HCT116 (cell line): ENCODE data around the gene DDX24. TPM values are rescaled to one million over a fixed set of nuclear protein-coding genes. Genes with fewer than 3 reads are reported as not detected.

Experiments used
- ATAC-seq: fragments of 200-7000 bp; cut with Tn5 transposase; 2 replicates; pipeline ENCODE4 v1.9.1; 2020; ENCODE audit warnings: mild to moderate bottlenecking, moderate library complexity
- Bru-seq: library from RNA; stranded (reverse); fragments of 400-500 nt; gene quantifications from one replicate; lab custom pipeline; 2021; lab: Mats Ljungman, UMichigan
- BruChase-seq, 2 experiments: library from RNA; stranded (reverse); fragments of 400-500 nt; gene quantifications; one replicate each; lab custom pipeline; 2021; lab: Mats Ljungman, UMichigan
- BruUV-seq: library from RNA; stranded (reverse); fragments of 400-500 nt; replicated peaks from 2 replicates; lab custom pipeline; 2021; lab: Mats Ljungman, UMichigan
- CTCF ChIA-PET: fragments of 300-600 bp; sonication (Branson Sonifier 250); formaldehyde crosslinking; loops from one replicate; lab custom pipeline; 2021; ENCODE audit warnings: antibody characterized with exemption; lab: Charles Lee
- POLR2A ChIA-PET: fragments of 300-600, 350-600 bp; sonication (Branson Sonifier 250); formaldehyde crosslinking; loops from one replicate; lab custom pipeline; 2021; ENCODE audit warnings: antibody characterized with exemption; lab: Charles Lee
- RAD21 ChIA-PET, 2 experiments: fragments of 300-600 bp; sonication (Branson Sonifier 250); formaldehyde crosslinking; loops; one replicate each; lab custom pipeline; 2023; ENCODE audit warnings: low total read pairs in 2 of 2; ENCODE audit not compliant: uncharacterized antibody in 2 of 2, unreplicated experiment in 2 of 2, low non-redundant PET in 1 of 2; lab: Charles Lee
- DNase-seq: peaks from one replicate; pipeline ENCODE4 v3.0.0-alpha.2; 2010; ENCODE audit warnings: low read depth, low spot score
- H2AFZ ChIP-seq: fragments of 200-600 bp; shearing (Covaris generic), sonication (generic); 2 replicates; pipeline ENCODE4 v1.6.1; 2017; ENCODE audit warnings: low read depth, mixed run types, mixed read lengths, antibody characterized with exemption, low read length; ENCODE audit not compliant: poor library complexity, severe bottlenecking
- H3K27ac ChIP-seq: 2 replicates; pipeline ENCODE4 v1.5.1; 2012; ENCODE audit warnings: low read depth, low read length
- H3K27me3 ChIP-seq: fragments of 200-600 bp; sonication (generic); 2 replicates; pipeline ENCODE4 v1.6.1; 2016; ENCODE audit warnings: mixed run types, low read length, mixed read lengths; ENCODE audit not compliant: insufficient read depth
- H3K36me3 ChIP-seq, 2 experiments: fragments of 200-500 bp in 1 of 2; fragments of 200-600 bp in 1 of 2; sonication (Bioruptor generic) in 1 of 2; sonication (generic) in 1 of 2; 2 replicates each; pipeline versions ENCODE4 v1.5.1 to v1.6.1; 2014 to 2016; ENCODE audit warnings: low read length in 2 of 2, inconsistent platforms in 1 of 2, mixed read lengths in 1 of 2, mixed run types in 1 of 2; ENCODE audit not compliant: insufficient read depth in 2 of 2, control insufficient read depth in 1 of 2
- H3K4me1 ChIP-seq, 2 experiments: fragments of 200-600 bp in 1 of 2; sonication (generic) in 1 of 2; 2 replicates each; pipeline versions ENCODE4 v1.5.1 to v1.6.1; 2012 to 2017; ENCODE audit warnings: low read length in 2 of 2, inconsistent platforms in 1 of 2, mild to moderate bottlenecking in 1 of 2, mixed read lengths in 1 of 2, mixed run types in 1 of 2, moderate library complexity in 1 of 2; ENCODE audit not compliant: insufficient read depth in 2 of 2, control insufficient read depth in 1 of 2
- H3K4me2 ChIP-seq: fragments of 200-600 bp; sonication (generic); 2 replicates; pipeline ENCODE4 v1.6.1; 2017; ENCODE audit warnings: mixed run types, low read length, mixed read lengths
- H3K4me3 ChIP-seq, 2 experiments: fragments of 200-600 bp in 1 of 2; sonication (generic) in 1 of 2; replicated peaks in 1 of 2; 2 replicates each; pipeline ENCODE4 v1.5.1; 2011 to 2016; ENCODE audit warnings: low read length in 2 of 2, control low read depth in 1 of 2, low read depth in 1 of 2, mild to moderate bottlenecking in 1 of 2, mixed read lengths in 1 of 2, mixed run types in 1 of 2
- H3K79me2 ChIP-seq: fragments of 200-600 bp; sonication (generic); 2 replicates; pipeline ENCODE4 v1.6.1; 2017; ENCODE audit warnings: mild to moderate bottlenecking, mixed run types, low read length, moderate library complexity, mixed read lengths; ENCODE audit not compliant: insufficient read depth
- H3K9ac ChIP-seq: fragments of 200-600 bp; sonication (generic); 2 replicates; pipeline ENCODE4 v1.6.1; 2016; ENCODE audit warnings: low read length, mixed read lengths
- H3K9me2 ChIP-seq: fragments of 200-600 bp; sonication (generic), shearing (Covaris generic); 2 replicates; pipeline ENCODE4 v1.6.1; 2017; ENCODE audit warnings: mixed run types, mild to moderate bottlenecking, moderate library complexity; ENCODE audit not compliant: insufficient read depth
- H3K9me3 ChIP-seq, 2 experiments: fragments of 200-500 bp in 1 of 2; fragments of 200-600 bp in 1 of 2; sonication (Bioruptor generic) in 1 of 2; sonication (generic) in 1 of 2; 2 replicates each; pipeline ENCODE4 v1.6.1; 2014 to 2017; ENCODE audit warnings: low read length in 2 of 2, mixed read lengths in 2 of 2, inconsistent platforms in 1 of 2, low read depth in 1 of 2, mild to moderate bottlenecking in 1 of 2, mixed run types in 1 of 2, moderate library complexity in 1 of 2; ENCODE audit not compliant: control insufficient read depth in 1 of 2, insufficient read depth in 1 of 2
- H4K20me1 ChIP-seq: fragments of 200-600 bp; sonication (generic), shearing (Covaris generic); 2 replicates; pipeline ENCODE4 v1.6.1; 2017; ENCODE audit warnings: mixed run types, mild to moderate bottlenecking, moderate library complexity; ENCODE audit not compliant: insufficient read depth
- CBX3 ChIP-seq: IDR thresholded peaks from 2 replicates; pipeline ENCODE4 v1.6.1; 2012; ENCODE audit warnings: low read depth
- EZH2 ChIP-seq: fragments of 200-600 bp; sonication (generic); IDR thresholded peaks from 2 replicates; pipeline ENCODE4 v1.6.1; 2017; ENCODE audit warnings: antibody characterized with exemption, mixed run types
- EZH2phosphoT487 ChIP-seq: fragments of 200-600 bp; IDR thresholded peaks from 2 replicates; pipeline ENCODE4 v1.6.1; 2018; ENCODE audit warnings: antibody characterized with exemption, borderline replicate concordance
- FOSL1 ChIP-seq: IDR thresholded peaks from 2 replicates; pipeline ENCODE4 v1.6.1; 2012; ENCODE audit warnings: low read depth
- JUND ChIP-seq: IDR thresholded peaks from 2 replicates; pipeline ENCODE4 v1.6.1; 2012
- MAX ChIP-seq: IDR thresholded peaks from 2 replicates; pipeline ENCODE4 v1.6.1; 2012
- POLR2A ChIP-seq: IDR thresholded peaks from 2 replicates; pipeline ENCODE4 v1.7.0; 2011; ENCODE audit warnings: borderline replicate concordance; ENCODE audit not compliant: insufficient read depth, insufficient read length; ENCODE audit errors: extremely low read depth
- POLR2AphosphoS5 ChIP-seq: IDR thresholded peaks from 2 replicates; pipeline ENCODE4 v1.6.1; 2011; ENCODE audit warnings: mild to moderate bottlenecking, low read depth, low read length, moderate library complexity
- SIN3A ChIP-seq: IDR thresholded peaks from 2 replicates; pipeline ENCODE4 v1.6.1; 2012; ENCODE audit warnings: low read depth
- SP1 ChIP-seq: IDR thresholded peaks from 2 replicates; pipeline ENCODE4 v1.6.1; 2012; ENCODE audit warnings: low read depth
- TCF7L2 ChIP-seq: IDR thresholded peaks from 2 replicates; pipeline ENCODE4 v1.7.0; 2011; ENCODE audit warnings: borderline replicate concordance, inconsistent platforms; ENCODE audit not compliant: insufficient read depth, insufficient read length; ENCODE audit errors: extremely low read depth
- YY1 ChIP-seq: IDR thresholded peaks from 2 replicates; pipeline ENCODE4 v1.6.1; 2011; ENCODE audit warnings: low read length, low read depth, moderate library complexity, mild to moderate bottlenecking; ENCODE audit not compliant: insufficient replicate concordance; ENCODE audit errors: extremely low read depth
- ZFX ChIP-seq: fragments of 450-650 bp; IDR thresholded peaks from 2 replicates; pipeline ENCODE4 v1.6.1; 2017
- intact Hi-C: fragments of 100-400 bp; cut with micrococcal nuclease; formaldehyde crosslinking; loops from 2 replicates; pipeline ENCODE4 v1.10.0; 2022
- long read RNA-seq: library from polyadenylated mRNA; unstranded; transcript quantifications from one replicate; pipeline ENCODE4 v2.0.0, GENCODE V29; 2021; ENCODE audit not compliant: unreplicated experiment
- polyA plus RNA-seq: library from polyadenylated mRNA; unstranded; fragments of >200 nt; gene quantifications from 2 replicates; pipeline ENCODE4 v1.2.1, GENCODE V29; 2012; ENCODE audit warnings: missing spikeins
- total RNA-seq: library from RNA; stranded (reverse); gene quantifications from one replicate; pipeline ENCODE4 v1.2.1, GENCODE V29; 2021; ENCODE audit not compliant: unreplicated experiment
- TF ChIP-seq, protein P1 (sequence below): IDR thresholded peaks from 2 replicates; pipeline ENCODE4 v1.6.1; 2011; ENCODE audit warnings: mild to moderate bottlenecking, low read length, moderate library complexity; ENCODE audit not compliant: insufficient replicate concordance; ENCODE audit errors: extremely low read depth

The DDX24 gene, protein sequence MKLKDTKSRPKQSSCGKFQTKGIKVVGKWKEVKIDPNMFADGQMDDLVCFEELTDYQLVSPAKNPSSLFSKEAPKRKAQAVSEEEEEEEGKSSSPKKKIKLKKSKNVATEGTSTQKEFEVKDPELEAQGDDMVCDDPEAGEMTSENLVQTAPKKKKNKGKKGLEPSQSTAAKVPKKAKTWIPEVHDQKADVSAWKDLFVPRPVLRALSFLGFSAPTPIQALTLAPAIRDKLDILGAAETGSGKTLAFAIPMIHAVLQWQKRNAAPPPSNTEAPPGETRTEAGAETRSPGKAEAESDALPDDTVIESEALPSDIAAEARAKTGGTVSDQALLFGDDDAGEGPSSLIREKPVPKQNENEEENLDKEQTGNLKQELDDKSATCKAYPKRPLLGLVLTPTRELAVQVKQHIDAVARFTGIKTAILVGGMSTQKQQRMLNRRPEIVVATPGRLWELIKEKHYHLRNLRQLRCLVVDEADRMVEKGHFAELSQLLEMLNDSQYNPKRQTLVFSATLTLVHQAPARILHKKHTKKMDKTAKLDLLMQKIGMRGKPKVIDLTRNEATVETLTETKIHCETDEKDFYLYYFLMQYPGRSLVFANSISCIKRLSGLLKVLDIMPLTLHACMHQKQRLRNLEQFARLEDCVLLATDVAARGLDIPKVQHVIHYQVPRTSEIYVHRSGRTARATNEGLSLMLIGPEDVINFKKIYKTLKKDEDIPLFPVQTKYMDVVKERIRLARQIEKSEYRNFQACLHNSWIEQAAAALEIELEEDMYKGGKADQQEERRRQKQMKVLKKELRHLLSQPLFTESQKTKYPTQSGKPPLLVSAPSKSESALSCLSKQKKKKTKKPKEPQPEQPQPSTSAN
- total RNA-seq (169 TPM), Bru-seq, nascent RNA (percentile 89 among the genes with signal in this experiment), BruChase-seq, experiment 1, labeled RNA remaining after a 6-hour chase (percentile 85 among the genes with signal in this experiment), BruChase-seq, experiment 2, labeled RNA remaining after a 2-hour chase (percentile 83 among the genes with signal in this experiment)
- polyA plus RNA-seq, result 95.1 and 115 TPM in 2 replicates
- long read RNA-seq, full-length matches to known transcripts, result 133 of 165 reads
- long read RNA-seq, partial matches to known transcripts, result 21 of 165 reads
- long read RNA-seq, other reads (novel, unspliced or antisense), result 11 of 165 reads

DNA sequence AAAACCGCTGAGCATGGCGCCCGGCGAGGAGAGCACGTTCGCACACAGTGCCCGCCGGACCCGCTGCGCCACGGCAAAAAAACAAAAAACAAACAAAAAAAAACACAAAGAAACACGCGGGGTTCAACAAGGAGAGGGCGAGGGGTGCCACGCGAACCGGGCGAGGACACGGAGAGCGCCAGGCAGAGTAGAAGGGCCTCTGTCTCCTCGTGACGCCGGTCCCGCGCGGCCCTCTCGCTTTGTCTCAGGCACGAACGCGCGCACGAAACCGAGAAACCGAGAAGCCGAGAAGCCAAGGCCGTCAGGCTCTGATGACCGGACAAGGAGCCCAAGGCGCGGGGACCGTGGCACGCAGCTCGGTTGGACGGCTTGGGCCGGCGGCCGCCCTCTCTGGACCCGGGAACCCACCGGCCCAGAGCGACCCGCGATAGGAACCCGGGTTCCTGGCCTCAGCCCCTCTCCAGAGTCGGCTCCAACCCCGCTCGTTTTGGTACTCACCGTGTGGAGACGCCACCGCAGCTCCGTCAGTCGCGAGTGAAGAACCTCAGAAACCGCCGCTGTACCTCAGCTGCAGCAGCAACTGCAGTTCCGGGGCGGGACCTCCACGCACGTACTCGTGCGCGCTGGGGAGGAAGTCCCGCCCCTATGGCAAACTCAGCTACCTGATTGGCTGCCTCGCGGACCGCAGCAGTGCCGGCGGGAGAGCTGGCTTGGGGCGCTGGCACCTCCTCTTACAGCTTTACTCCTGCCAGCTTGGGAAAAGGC lies at the start of gene DDX24, which contains the start of gene IFI27L1:
Gene DDX24 (minus strand): TSS at position 582 of the 765 bp plus-strand sequence. CDS start 1,460 bp downstream, outside the sequence.
Gene IFI27L1 (plus strand): TSS at position 690 of the 765 bp plus-strand sequence. CDS start 15,628 bp downstream, outside the sequence.
- no peaks in the 10 kb centered on the region for H3K9me3 ChIP-seq
- peak within 1 kb of the TSS; percentile 80 for H3K27ac ChIP-seq
- H3K27me3 ChIP-seq, result no peaks in the 10 kb centered on the region
- peak; percentile 99 for ATAC-seq
- DNase-seq, result peak; percentile 78
- H3K4me3 ChIP-seq, result peak within 1 kb of the TSS; percentile 82 to 84
- H2AFZ ChIP-seq, result no peak within 1 kb of the TSS
- ChIA-PET RAD21 (no interaction called here), CTCF (interaction anchor here (0.7 kb wide), 1 partner anchor 56 kb away, joined by 4 read pairs; no protein-coding TSS in a partner anchor), POLR2A (interaction anchor here (0.7 to 1.3 kb wide), 3 partner anchors 11 to 51 kb away, joined by 3 to 6 read pairs (median 3); no protein-coding TSS in a partner anchor)
- H3K9me2 ChIP-seq, result no peaks in the 10 kb centered on the region
- H3K79me2 ChIP-seq, result peaks cover 56% of the 10 kb centered on the region
- BruUV-seq, result no TSS peak
- peaks cover 9 to 16% of the 10 kb centered on the region in 2 experiments; a peak in 3 of 4 replicates for H3K4me1 ChIP-seq
- H4K20me1 ChIP-seq, result peaks cover 5% of the 10 kb centered on the region; the same call in 1 of the 2 replicates
- H3K9ac ChIP-seq, result peak within 1 kb of the TSS; percentile 94
- intact Hi-C loops, result no loop called here
- peaks cover 14 to 31% of the 10 kb centered on the region in 2 experiments for H3K36me3 ChIP-seq
- TF ChIP-seq ZFX, result peak; percentile 78
- TF ChIP-seq, protein P1, sequence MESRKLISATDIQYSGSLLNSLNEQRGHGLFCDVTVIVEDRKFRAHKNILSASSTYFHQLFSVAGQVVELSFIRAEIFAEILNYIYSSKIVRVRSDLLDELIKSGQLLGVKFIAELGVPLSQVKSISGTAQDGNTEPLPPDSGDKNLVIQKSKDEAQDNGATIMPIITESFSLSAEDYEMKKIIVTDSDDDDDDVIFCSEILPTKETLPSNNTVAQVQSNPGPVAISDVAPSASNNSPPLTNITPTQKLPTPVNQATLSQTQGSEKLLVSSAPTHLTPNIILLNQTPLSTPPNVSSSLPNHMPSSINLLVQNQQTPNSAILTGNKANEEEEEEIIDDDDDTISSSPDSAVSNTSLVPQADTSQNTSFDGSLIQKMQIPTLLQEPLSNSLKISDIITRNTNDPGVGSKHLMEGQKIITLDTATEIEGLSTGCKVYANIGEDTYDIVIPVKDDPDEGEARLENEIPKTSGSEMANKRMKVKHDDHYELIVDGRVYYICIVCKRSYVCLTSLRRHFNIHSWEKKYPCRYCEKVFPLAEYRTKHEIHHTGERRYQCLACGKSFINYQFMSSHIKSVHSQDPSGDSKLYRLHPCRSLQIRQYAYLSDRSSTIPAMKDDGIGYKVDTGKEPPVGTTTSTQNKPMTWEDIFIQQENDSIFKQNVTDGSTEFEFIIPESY, result no peak
- peak; percentile 82; the same call in 1 of the 2 replicates for TF ChIP-seq SIN3A
- TF ChIP-seq CBX3, result no peak; the same call in 1 of the 2 replicates
- no peak for TF ChIP-seq EZH2
- TF ChIP-seq EZH2phosphoT487, result no peak
- TF ChIP-seq SP1, result peak; percentile 87
- no peak for TF ChIP-seq JUND
- peak; percentile 91 for TF ChIP-seq POLR2AphosphoS5
- peak; percentile 65 for TF ChIP-seq POLR2A
- no peak for TF ChIP-seq FOSL1
- peak; percentile 77 for TF ChIP-seq MAX
- no peak for TF ChIP-seq YY1
- TF ChIP-seq TCF7L2, result peak; percentile 44
- TF ChIP-seq, all 23 proteins: peak for 7
- H3K4me2 ChIP-seq, result peak within 1 kb of the TSS; percentile 83
